Sigmoid colon (tissue), 7 donors: ENCODE results near the gene KCTD1. TPM values are rescaled to one million over a fixed set of nuclear protein-coding genes. Genes with fewer than 3 reads are reported as not detected.

Experiments used
- DNase-seq: peaks from one replicate; pipeline ENCODE4 v3.0.0-alpha.2; 2019
- H3K27ac ChIP-seq, 4 donors: fragments of 200-600 bp; sonication (generic); one replicate each; pipeline ENCODE4 v1.5.1; 2016 to 2019; ENCODE audit warnings: mild to moderate bottlenecking in 1 of 4
- H3K27me3 ChIP-seq, 3 donors: fragments of 200-600 bp; sonication (generic); one replicate each; pipeline ENCODE4 v1.5.1; 2019; ENCODE audit warnings: mild to moderate bottlenecking in 1 of 3
- H3K36me3 ChIP-seq, 4 donors: fragments of 200-600 bp; sonication (generic); one replicate each; pipeline ENCODE4 v1.5.1; 2016 to 2019
- H3K4me1 ChIP-seq, 4 donors: fragments of 200-600 bp; sonication (generic); one replicate each; pipeline ENCODE4 v1.5.1; 2017 to 2019
- H3K4me3 ChIP-seq, 4 donors: fragments of 200-600 bp; sonication (generic); one replicate each; pipeline ENCODE4 v1.5.1; 2017 to 2019; ENCODE audit warnings: mild to moderate bottlenecking in 2 of 4, moderate library complexity in 1 of 4
- H3K9me3 ChIP-seq, 4 donors: fragments of 200-600 bp in 3 of 4; sonication (generic) in 3 of 4; one replicate each; pipeline versions ENCODE4 v1.5.1 to v1.6.1; 2013 to 2019
- CTCF ChIP-seq, 4 experiments: fragments of 450-650 bp in 3 of 4; fragments of 200-600 bp in 1 of 4; IDR thresholded peaks; one replicate each; pipeline ENCODE4 v1.5.1; 2016 to 2019; ENCODE audit warnings: antibody characterized with exemption in 4 of 4, mild to moderate bottlenecking in 3 of 4, moderate library complexity in 2 of 4
- EP300 ChIP-seq, 4 donors: sonication (generic); formaldehyde crosslinking; IDR thresholded peaks; one replicate each; pipeline ENCODE4 v1.6.1; 2017; ENCODE audit warnings: antibody characterized with exemption in 4 of 4
- POLR2A ChIP-seq, 2 donors: fragments of 450-650 bp; IDR thresholded peaks; one replicate each; pipeline ENCODE4 v1.6.1; 2016; ENCODE audit warnings: antibody characterized with exemption in 2 of 2, mild to moderate bottlenecking in 2 of 2, moderate library complexity in 2 of 2
- POLR2AphosphoS5 ChIP-seq, 4 donors: sonication (generic); formaldehyde crosslinking; IDR thresholded peaks; one replicate each; pipeline ENCODE4 v1.6.1; 2017; ENCODE audit warnings: antibody characterized with exemption in 4 of 4
- WGBS, 2 donors: extraction: QIAGEN DNeasy Blood & Tissue Kit; methylation state at CpG; one replicate each; pipeline ENCODE4 v1.1.7; 2013; 5-methylcytosine and 5-hydroxymethylcytosine counted together
- intact Hi-C: fragments of 100-400 bp; cut with DNase I; formaldehyde crosslinking; loops from one replicate; pipeline ENCODE4 v1.15.1; 2023
- polyA plus RNA-seq, 3 donors: library from polyadenylated mRNA; stranded (reverse); fragments of 200-250 nt; gene quantifications; one replicate each; pipeline ENCODE4 v1.2.3, GENCODE V29; 2013
- total RNA-seq, 4 donors: library from RNA; depleted of rRNA; stranded (reverse); fragments of >200 nt; gene quantifications; one replicate each; pipeline ENCODE4 v1.1.0, GENCODE V29; 2016
- donor health status: healthy with polysubstance abuse.
- donor health status: Bipolar disorder and iron deficiency.
- donor health status: healthy.

The KCTD1 gene
- total and polyA plus RNA-seq, 7 donors = 3.4 to 22.4 (median 10.9) TPM

- intact Hi-C loops = no loop called here
- Histone ChIP-seq H3K36me3 (no peaks in the 10 kb centered on the region), H3K27me3 (no peaks in the 10 kb centered on the region), H3K27ac (peak overlapping the region in 3 of 4 donors; percentile 17 to 25 (median 19)), H3K4me3 (no peak overlapping the region), H3K4me1 (peaks cover 0 to 12% (median 0%) of the 10 kb centered on the region in 4 donors), H3K9me3 (no peaks in the 10 kb centered on the region)
- WGBS, 2 donors = 85 to 93% methylated on average over 3 of the region's 3 CpGs
- TF ChIP-seq CTCF (IDR thresholded peaks at IDR 0.05) (no peak), POLR2A (IDR thresholded peaks at IDR 0.05) (no peak), POLR2AphosphoS5 (IDR thresholded peaks at IDR 0.05) (peak in 1 of 4 donors; percentile 15), EP300 (IDR thresholded peaks at IDR 0.05) (no peak)
- DNase-seq = no peak
Measured at GRCh38 chr18:26510337-26510736, 38.0 kb downstream of the KCTD1 start.

GRCh38 chr18:26506012-26506411 is 42.3 kb downstream of the KCTD1 start:
- DNase-seq = no peak
- Histone ChIP-seq H3K27me3 (no peaks in the 10 kb centered on the region), H3K4me3 (no peak overlapping the region), H3K36me3 (no peaks in the 10 kb centered on the region), H3K27ac (no peak overlapping the region), H3K4me1 (peaks cover 0 to 9% (median 0%) of the 10 kb centered on the region in 4 donors), H3K9me3 (no peaks in the 10 kb centered on the region)
- 83 to 95% methylated on average over 8 of the region's 8 CpGs for WGBS, 2 donors
- intact Hi-C loops = no loop called here
- no peak for TF ChIP-seq CTCF (IDR thresholded peaks at IDR 0.05)

- Histone ChIP-seq H3K4me3 (no peak overlapping the region), H3K27ac (no peak overlapping the region), H3K27me3 (no peaks in the 10 kb centered on the region), H3K4me1 (no peaks in the 10 kb centered on the region), H3K36me3 (peaks cover 0 to 7% (median 2%) of the 10 kb centered on the region in 4 donors), H3K9me3 (no peaks in the 10 kb centered on the region)
- intact Hi-C loops = no loop called here
- TF ChIP-seq CTCF (IDR thresholded peaks at IDR 0.05) (no peak), EP300 (IDR thresholded peaks at IDR 0.05) (no peak), POLR2A (IDR thresholded peaks at IDR 0.05) (no peak), POLR2AphosphoS5 (IDR thresholded peaks at IDR 0.05) (no peak)
- 55 to 65% methylated on average over 3 of the region's 3 CpGs for WGBS, 2 donors
- no peak for DNase-seq
Measured at GRCh38 chr18:26504831-26505230, 43.5 kb downstream of the KCTD1 start.

GRCh38 chr18:26503382-26503781 is 45.0 kb downstream of the KCTD1 start:
- WGBS, 2 donors = 76 to 89% methylated on average over 7 of the region's 7 CpGs
- DNase-seq = no peak
- TF ChIP-seq CTCF (IDR thresholded peaks at IDR 0.05) (no peak), EP300 (IDR thresholded peaks at IDR 0.05) (no peak), POLR2A (IDR thresholded peaks at IDR 0.05) (no peak), POLR2AphosphoS5 (IDR thresholded peaks at IDR 0.05) (no peak)
- Histone ChIP-seq H3K9me3 (no peaks in the 10 kb centered on the region), H3K27me3 (no peaks in the 10 kb centered on the region), H3K4me3 (no peak overlapping the region), H3K27ac (no peak overlapping the region), H3K36me3 (peaks cover 0 to 7% (median 2%) of the 10 kb centered on the region in 4 donors), H3K4me1 (no peaks in the 10 kb centered on the region)
- intact Hi-C loops = no loop called here

GRCh38 chr18:26502823-26503222 is 45.5 kb downstream of the KCTD1 start:
- peaks cover 0 to 7% (median 2%) of the 10 kb centered on the region in 4 donors for H3K36me3 ChIP-seq
- no peaks in the 10 kb centered on the region for H3K4me1 ChIP-seq
- no peak for DNase-seq
- TF ChIP-seq POLR2A (IDR thresholded peaks at IDR 0.05) (no peak), POLR2AphosphoS5 (IDR thresholded peaks at IDR 0.05) (no peak), CTCF (IDR thresholded peaks at IDR 0.05) (no peak), EP300 (IDR thresholded peaks at IDR 0.05) (no peak)
- no peak overlapping the region for H3K27ac ChIP-seq
- no peaks in the 10 kb centered on the region for H3K27me3 ChIP-seq
- WGBS, 2 donors = 89 to 93% methylated on average over 4 of the region's 4 CpGs
- intact Hi-C loops = no loop called here
- H3K4me3 ChIP-seq = no peak overlapping the region
- no peaks in the 10 kb centered on the region for H3K9me3 ChIP-seq
